ENCODE results near the gene SLC2A10.
"Not testable (repeated sequence)": the region's sequence is repeated elsewhere in the genome, so short reads cannot be mapped to it uniquely, and the experiment has no call there.

Gene SLC2A10

DNA sequence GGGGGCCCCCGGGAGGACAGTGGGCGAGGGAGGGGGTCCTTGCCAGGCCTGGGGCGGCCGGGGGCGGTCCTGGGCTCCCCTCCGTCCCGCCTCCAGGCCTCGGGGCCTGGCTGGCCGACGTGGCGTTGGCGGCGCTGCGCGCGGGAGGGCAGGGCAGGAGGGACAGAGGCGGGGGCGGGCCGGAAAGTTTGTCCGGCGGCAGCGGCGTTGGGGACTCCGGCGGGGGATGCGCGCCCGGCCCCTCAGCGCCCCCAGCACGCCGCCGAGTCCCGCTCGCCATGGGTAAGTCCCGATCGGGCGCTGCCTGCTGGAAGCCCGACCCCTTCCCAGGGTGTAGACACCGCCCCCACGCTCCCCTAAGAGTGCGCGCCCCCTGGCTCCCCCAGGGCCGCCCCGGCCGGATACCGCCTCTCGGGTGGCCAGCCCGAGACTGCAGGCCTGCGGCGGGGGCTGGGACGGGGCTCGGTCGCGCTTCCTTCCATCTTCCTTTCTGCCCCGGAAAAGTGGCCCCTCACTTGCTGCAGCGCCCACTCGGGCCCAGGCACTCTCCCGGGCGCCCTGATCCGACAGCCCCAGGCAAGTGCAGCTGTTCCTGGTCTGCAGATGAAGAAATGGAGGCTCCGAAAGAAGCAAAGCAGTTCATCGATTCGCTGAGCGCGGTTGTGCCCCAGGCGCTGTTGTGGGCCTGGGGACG lies at the start of gene SLC2A10:
SLC2A10 (plus strand) TSS at position 191 of the 694 bp plus-strand sequence; CDS start at position 279, 88 bp downstream.
- DNase-seq (ENCODE audit: extremely low spot score, insufficient read length, low read depth) = no peak
- no peak for FAIRE-seq

GRCh38 chr20:46660487-46660886 lies 49.0 kb upstream of the SLC2A10 start:
- FAIRE-seq (no peak), DNase-seq (ENCODE audit: extremely low spot score, insufficient read length, low read depth) (no peak)

DNA sequence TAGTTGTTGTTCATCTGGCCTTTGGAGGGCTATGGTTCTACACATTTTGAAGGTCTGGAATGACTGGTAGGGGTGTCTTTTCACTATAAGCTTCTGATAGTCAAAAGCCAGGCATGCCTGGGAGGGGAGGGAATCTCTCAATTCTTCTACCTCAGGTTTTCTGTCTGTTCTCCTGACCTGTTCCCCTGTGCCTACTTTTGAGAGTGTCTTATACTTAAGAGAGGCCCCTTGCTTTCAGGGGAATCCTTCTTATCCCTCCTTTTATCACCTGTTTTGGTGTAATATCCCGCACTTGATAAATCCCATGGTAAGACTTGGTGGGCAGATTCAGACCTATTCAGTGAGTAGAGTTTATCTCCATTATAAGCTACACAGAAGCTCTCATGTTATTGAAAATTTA lies 47.8 kb upstream of the SLC2A10 start:
- no peak for FAIRE-seq
- no peak for DNase-seq (ENCODE audit: extremely low spot score, insufficient read length, low read depth)

- FAIRE-seq (no peak), DNase-seq (ENCODE audit: extremely low spot score, insufficient read length, low read depth) (no peak)
These were observed 45.9 kb upstream of the SLC2A10 start for GRCh38 chr20:46663531-46663930.

DNA sequence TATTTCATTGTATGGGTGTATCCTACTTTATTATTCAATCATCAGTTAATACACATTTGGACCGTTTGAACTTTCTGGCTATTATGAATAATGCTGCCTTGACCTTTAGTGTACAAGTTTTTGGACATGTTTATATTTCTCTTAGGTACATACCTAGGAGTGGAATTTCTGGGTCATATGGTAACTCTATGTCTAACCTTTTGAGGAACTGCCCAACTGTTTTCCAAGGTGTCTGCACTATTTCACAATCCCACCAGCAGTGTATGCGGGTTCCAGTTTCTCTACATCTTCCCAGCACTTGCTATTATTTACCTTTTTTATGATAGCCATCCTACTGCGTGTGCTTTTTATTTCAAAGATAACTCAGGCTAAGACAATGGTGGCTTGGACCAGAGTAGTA lies 43.8 kb upstream of the SLC2A10 start:
- FAIRE-seq (no peak), DNase-seq (ENCODE audit: extremely low spot score, insufficient read length, low read depth) (no peak)

- no peak for DNase-seq (ENCODE audit: extremely low spot score, insufficient read length, low read depth)
- FAIRE-seq = no peak
These were observed 43.1 kb upstream of the SLC2A10 start for GRCh38 chr20:46666306-46666705.

DNA sequence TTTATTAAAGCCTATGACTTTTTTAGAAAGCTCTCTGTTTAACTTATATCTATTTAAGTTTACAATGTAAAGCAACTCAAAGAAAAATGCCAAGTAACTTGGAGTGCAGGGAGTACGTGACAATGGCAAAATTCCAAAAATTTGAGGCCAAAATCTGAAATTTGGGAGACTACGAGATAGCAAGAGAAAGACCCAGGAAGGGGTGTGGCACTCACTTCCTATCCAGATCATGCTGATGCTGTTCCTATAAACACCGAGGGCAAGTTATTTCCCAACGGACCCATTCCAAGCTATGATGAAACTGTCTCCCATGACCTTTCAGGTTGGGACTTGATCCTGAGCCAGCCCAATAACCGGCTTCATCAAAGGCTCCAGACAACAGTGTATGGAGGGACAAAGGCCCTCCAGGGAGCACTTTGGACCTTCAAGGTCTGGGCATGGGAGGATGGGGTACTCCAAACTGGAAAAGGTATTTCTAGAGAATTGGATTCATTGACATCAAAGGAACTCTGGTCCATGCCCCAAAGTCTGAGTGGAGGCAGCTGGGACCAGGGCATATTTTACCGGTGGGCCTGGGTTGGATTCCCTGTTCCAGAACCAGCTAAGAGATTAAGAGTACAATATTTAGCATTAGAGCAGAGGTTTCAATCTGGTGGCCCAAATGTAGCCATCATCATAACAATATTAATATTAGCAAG lies 42.5 kb upstream of the SLC2A10 start:
- FAIRE-seq = no peak

DNA sequence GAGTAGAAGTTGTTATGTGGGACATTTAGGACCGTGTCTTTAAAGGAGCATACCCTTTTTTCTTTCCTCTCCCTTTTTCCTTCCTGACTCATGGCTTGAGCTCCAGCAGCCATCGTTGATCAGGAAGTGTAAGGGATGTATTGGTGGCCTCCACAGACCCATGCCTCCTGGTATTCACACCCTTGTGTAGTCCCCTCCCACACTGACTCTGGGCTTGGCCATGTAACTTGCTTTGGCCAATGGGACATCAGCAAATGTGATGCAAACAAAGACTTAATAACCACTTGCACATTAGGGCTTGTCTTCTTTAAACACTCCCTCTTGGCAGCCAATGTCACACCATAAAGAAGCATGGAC lies 39.2 kb upstream of the SLC2A10 start:
- FAIRE-seq (no peak), DNase-seq (ENCODE audit: extremely low spot score, insufficient read length, low read depth) (no peak)

More for the DNA sequence above, 42.5 kb upstream of the SLC2A10 start:
- no peak for DNase-seq (ENCODE audit: extremely low spot score, insufficient read length, low read depth)

DNA sequence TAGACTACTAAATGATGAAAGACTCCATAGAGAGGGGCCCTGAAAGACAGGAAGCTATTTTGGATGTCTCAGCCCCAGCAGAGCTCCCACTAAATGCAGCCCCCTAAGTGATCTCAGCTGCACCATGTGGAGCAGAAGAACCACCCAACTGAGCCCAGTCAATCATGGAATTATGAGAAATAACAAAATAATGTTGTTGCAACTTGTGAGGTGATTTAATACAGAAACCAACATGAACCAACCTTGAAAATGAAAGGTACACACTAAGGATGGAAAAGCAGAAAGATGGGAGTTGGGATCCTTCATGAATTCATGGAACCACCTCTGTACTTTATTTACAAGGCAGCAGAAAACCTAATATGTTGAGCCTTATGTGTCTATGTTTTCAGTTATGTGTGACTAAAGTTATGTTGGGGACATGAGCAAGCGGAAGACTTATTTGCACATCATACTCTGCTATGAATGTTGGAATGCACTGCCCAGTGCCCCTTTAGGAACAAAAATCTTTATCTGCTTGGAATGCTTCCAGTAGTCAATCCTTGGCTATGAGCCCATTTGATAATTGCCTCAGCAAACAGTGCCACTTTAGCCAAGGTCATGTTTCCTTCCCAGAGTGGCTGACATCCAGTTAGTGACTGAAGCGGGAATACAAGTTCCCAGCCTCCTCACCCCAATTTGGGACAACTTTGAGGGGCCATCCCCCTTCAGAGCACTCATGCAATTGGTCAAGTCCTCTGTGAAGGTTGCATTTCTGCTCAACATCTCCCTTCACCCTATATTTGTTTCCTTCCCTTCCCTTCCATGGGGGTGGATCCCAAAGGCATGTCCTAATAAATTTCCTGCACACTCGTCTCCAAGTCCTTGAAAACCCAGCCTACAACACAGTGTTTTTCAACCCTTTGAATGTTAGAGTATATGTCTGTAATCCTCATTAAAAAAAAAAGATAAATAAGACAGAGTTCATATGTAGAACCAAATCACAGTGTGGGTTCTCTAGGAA lies 38.6 kb upstream of the SLC2A10 start:
- no peak for FAIRE-seq
- no peak for DNase-seq (ENCODE audit: extremely low spot score, insufficient read length, low read depth)

DNA sequence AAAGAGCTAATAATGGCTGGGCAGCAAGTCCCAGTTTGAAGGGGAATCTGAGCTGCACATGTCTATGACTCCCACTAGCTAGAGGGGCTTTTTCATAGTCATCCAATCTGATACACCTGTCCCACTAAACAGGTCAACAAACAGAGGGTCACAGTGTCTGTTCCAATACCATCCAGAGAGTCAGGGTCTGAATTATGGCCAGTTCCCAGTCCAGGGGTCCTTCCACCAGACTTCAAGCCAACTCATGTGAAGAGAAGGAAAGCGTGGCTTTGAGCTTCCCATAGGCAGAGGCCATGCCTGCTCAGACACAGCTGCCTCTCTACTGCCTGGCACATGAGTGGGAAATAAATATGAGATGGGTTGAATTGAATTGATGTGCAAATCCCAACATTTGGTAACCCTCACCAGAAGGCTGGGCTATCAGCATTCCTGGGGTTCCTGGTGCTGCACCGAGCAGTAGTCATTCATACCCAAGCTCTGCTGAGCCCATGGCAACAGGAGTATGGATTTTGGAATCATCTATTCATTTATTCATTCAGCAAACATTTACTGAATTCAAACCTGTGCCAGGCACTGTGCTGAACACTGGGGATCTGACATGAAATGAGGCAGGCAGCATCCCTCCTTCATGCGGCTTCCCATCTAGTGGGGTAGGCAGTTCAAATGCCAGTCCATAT lies 37.4 kb upstream of the SLC2A10 start:
- DNase-seq (ENCODE audit: extremely low spot score, insufficient read length, low read depth) = no peak
- no peak for FAIRE-seq

DNA sequence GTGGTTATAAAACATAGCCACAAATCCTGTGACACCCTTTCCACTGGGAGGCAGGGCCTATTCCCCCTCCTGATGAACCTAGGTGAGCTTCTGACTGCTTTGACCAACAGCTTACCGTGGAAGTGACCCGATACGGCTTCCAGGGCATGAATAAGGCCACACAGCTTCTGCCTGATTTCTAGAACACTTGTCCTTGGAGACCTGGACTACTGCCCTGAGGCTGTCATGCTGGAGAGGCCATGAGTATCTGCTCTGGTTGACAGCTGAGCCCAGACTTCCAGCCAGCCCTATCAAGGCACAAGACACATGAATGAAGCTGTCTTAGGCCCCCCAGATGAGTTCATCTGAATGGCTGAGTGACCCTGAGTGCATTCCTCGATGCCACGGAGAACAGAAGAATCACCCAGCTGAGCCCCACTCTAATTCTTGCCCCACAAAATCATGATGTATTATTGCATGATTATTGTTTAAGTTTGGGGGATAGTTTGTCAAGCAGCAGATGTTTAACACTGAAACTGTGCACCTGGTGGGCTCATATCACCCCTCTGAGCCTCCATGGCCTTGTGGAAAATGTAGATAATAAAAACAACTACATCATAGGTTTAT lies 36.8 kb upstream of the SLC2A10 start:
- no peak for DNase-seq (ENCODE audit: extremely low spot score, insufficient read length, low read depth)
- no peak for FAIRE-seq

- FAIRE-seq (no peak), DNase-seq (ENCODE audit: extremely low spot score, insufficient read length, low read depth) (no peak)
These were observed 35.8 kb upstream of the SLC2A10 start for GRCh38 chr20:46673394-46674252.

GRCh38 chr20:46674253-46675083 lies 35.0 kb upstream of the SLC2A10 start:
- DNase-seq (ENCODE audit: extremely low spot score, insufficient read length, low read depth) (no peak), FAIRE-seq (no peak)

DNA sequence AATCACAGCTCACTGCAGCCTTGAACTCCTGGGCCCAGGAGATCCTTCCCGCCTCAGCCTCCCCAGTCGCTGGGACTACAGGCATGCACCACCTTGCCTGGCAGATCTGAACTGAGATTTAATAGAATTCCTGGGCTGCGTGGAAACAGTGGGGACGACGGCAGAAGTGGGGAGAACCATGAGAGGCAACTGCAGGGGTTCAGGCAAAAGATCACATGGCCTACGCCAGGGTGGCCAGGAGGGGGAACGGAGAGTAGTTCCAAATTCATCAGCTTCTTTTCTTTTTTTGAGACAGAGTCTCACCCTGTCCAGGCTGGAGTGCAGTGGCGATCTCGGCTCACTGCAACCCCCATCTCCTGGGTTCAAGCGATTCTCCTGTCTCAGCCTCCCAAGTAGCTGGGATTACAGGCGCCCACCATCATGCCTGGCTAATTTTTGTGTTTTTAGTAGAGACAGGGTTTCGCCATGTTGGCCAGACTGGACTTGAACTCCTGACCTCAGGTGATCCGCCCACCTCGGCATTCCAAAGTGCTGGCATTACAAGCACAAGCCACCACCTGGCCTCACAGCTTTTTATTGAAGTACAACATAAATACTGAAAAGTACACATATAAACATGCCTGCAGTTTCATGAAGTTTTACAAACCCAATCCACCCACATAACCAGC lies 32.7 kb upstream of the SLC2A10 start:
- not testable (repeated sequence) for DNase-seq (ENCODE audit: extremely low spot score, insufficient read length, low read depth); FAIRE-seq

DNA sequence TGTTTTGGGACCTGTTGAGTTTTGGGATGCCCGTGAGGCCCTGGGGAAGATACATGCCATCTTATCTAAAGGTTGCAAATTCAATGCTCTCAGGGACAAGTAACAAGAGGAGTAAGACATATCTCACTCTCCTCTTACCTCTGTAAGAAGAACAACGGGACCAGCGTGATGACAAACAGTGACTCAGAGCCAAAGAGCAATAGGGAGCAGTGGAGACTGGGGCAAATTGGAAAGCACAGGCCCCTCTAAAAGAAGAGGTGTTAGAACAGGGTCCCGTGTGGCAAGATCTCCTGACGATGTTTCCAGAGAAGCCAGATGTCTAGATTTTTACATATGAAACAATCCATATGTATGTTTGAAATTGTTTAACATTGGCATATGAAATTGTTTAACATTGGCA lies 31.8 kb upstream of the SLC2A10 start:
- FAIRE-seq (no peak), DNase-seq (ENCODE audit: extremely low spot score, insufficient read length, low read depth) (no peak)

- no peak for FAIRE-seq
- no peak for DNase-seq (ENCODE audit: extremely low spot score, insufficient read length, low read depth)
These were observed 30.9 kb upstream of the SLC2A10 start for GRCh38 chr20:46678516-46678915.

DNA sequence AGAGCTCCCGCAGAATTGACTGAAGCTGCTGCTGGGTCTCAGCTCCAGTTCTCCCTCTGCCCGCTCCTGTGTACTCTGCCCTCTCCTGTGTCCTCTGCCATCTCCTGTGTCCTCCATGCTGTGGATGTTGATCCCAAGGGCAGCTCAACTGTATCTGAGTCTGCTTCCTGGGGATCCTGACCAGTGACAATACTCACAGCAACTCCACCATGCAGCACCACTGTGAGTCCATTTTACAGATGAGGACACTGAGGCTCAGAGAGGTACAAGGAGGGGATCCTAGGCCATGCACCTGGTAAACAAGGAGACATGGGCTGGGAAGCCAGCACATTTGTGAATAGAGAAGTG lies 28.8 kb upstream of the SLC2A10 start:
- no peak for DNase-seq (ENCODE audit: extremely low spot score, insufficient read length, low read depth)
- no peak for FAIRE-seq

Data from GM18507 (cell line).